ENCODE results near the gene ST6GAL2.

The ST6GAL2 gene

GRCh38 chr2:106851881-106852501 lies 34.0 kb downstream of the ST6GAL2 start:
- TF ChIP-seq, protein P1, sequence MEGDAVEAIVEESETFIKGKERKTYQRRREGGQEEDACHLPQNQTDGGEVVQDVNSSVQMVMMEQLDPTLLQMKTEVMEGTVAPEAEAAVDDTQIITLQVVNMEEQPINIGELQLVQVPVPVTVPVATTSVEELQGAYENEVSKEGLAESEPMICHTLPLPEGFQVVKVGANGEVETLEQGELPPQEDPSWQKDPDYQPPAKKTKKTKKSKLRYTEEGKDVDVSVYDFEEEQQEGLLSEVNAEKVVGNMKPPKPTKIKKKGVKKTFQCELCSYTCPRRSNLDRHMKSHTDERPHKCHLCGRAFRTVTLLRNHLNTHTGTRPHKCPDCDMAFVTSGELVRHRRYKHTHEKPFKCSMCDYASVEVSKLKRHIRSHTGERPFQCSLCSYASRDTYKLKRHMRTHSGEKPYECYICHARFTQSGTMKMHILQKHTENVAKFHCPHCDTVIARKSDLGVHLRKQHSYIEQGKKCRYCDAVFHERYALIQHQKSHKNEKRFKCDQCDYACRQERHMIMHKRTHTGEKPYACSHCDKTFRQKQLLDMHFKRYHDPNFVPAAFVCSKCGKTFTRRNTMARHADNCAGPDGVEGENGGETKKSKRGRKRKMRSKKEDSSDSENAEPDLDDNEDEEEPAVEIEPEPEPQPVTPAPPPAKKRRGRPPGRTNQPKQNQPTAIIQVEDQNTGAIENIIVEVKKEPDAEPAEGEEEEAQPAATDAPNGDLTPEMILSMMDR (conservative IDR thresholded peaks at IDR 0.05; ENCODE audit: low read depth, low read length), result no peak
- no peak overlapping the region for H3K4me3 ChIP-seq (ENCODE audit: low read length)
- DNase-seq (ENCODE audit: low read depth), result no peak

DNA sequence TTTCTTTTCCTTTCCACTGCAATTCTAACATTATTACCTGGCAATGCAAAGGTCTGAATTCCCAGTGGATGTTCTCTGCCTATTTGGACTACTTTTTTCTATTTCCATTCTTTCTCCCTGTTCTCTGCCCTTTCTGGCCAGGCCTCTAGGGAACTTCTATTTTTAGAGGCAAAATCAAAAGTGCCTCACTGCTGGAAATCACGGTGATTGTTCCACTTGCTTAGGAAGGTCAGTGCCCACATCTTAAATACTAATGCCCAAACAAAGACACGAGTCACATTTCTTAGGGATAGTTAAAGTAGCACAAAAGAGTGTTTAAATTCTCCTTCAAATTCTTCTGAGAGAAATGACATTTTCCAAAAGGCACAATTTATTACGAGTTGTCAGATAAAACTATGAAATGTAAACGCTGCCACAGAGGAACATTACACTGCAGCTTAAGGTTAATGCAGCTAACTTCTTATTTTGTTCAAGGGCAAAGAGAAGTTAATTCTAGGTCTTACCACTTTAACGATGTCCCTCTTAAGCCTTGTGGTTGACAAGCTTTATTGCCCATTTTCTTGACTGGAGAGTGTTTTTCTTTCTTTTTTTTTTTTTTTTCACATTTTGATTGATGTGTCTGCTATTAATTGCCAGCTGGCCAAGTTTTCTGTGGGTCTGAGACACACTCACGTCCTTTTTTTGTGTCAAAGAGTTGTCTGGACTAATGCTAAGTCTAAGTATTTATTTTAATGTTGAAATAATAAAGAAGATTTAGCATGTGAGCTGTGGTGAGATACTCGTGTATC lies 34.7 kb downstream of the ST6GAL2 start:
- TF ChIP-seq, protein P1 (conservative IDR thresholded peaks at IDR 0.05; ENCODE audit: low read depth, low read length), result no peak
- DNase-seq (ENCODE audit: low read depth), result no peak
- H3K4me3 ChIP-seq (ENCODE audit: low read length), result no peak overlapping the region

DNA sequence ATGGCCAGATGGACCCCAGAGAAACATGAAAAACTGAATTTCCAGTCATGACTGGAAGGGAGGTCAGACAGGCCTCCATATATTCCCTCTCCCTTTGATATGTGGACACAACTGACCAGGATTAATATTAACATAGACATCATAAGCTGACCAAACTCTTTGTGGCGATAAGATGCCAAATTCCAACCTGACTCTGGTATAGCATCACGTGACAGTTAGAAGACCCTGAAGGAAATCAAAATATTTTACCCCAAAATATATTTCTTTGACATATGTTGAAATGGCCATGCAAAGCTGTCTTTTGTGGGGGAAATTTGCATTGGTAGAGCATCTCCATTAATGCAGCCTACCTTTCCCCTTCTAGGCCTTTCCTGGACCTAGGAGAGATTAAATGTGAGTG lies 36.7 kb downstream of the ST6GAL2 start:
- TF ChIP-seq, protein P1 (conservative IDR thresholded peaks at IDR 0.05; ENCODE audit: low read depth, low read length), result no peak

GRCh38 chr2:106847366-106847765 lies 38.6 kb downstream of the ST6GAL2 start:
- no peak for DNase-seq (ENCODE audit: low read depth)
- no peak overlapping the region for H3K4me3 ChIP-seq (ENCODE audit: low read length)
- TF ChIP-seq, protein P1 (conservative IDR thresholded peaks at IDR 0.05; ENCODE audit: low read depth, low read length), result no peak

More for the DNA sequence above, 36.7 kb downstream of the ST6GAL2 start:
- no peak overlapping the region for H3K4me3 ChIP-seq (ENCODE audit: low read length)
- no peak for DNase-seq (ENCODE audit: low read depth)

DNA sequence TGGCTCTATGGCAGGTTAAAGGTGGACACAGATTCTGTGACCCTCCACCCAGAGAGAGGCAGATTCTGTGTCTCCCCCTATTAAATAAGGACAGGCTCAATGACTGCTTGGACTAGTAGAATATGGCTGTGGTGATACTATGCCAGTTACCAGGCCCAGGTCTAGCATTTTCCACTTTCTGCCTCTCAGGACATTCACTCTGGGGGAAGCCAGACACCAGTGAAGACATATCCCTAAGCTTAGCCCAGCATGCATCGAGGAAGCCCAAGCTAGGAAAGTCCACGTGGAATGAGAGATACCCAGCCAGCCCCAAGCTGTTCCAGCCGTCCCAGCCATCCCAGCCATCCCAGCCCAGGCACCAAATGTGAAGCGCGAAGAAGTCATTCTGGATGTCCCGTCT lies 40.3 kb downstream of the ST6GAL2 start:
- TF ChIP-seq, protein P1 (conservative IDR thresholded peaks at IDR 0.05; ENCODE audit: low read depth, low read length), result no peak

DNA sequence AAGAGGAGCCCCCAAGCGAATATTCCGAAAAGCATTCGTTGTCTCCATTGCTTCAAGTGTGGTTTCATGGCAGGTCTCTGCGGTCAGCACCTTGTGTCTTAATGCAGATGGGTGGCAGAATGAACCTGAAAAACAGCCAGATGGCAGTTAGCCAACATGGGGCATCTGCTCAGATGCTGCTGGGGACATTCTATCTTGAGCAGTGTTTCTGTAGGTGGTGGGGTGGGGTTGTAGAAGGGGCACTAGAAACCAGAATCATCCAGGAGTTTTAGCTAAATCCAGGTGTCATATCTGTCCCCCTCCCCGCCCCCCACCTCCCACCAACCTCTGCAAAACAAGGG lies 42.1 kb downstream of the ST6GAL2 start:
- no peak overlapping the region for H3K4me3 ChIP-seq (ENCODE audit: low read length)
- TF ChIP-seq, protein P1 (conservative IDR thresholded peaks at IDR 0.05; ENCODE audit: low read depth, low read length), result no peak
- no peak for DNase-seq (ENCODE audit: low read depth)

More for the DNA sequence above, 40.3 kb downstream of the ST6GAL2 start:
- no peak for DNase-seq (ENCODE audit: low read depth)
- no peak overlapping the region for H3K4me3 ChIP-seq (ENCODE audit: low read length)
